HL-60/S4 (cell line): ENCODE data around the gene DMRT1.

Experiments used
- in situ Hi-C: fragments of 300-500 bp; cut with MboI; formaldehyde crosslinking; loops from 2 replicates; pipeline ENCODE4 v1.14.3; 2022; ENCODE audit warnings: low sequenced_read_pairs

Gene DMRT1

DNA sequence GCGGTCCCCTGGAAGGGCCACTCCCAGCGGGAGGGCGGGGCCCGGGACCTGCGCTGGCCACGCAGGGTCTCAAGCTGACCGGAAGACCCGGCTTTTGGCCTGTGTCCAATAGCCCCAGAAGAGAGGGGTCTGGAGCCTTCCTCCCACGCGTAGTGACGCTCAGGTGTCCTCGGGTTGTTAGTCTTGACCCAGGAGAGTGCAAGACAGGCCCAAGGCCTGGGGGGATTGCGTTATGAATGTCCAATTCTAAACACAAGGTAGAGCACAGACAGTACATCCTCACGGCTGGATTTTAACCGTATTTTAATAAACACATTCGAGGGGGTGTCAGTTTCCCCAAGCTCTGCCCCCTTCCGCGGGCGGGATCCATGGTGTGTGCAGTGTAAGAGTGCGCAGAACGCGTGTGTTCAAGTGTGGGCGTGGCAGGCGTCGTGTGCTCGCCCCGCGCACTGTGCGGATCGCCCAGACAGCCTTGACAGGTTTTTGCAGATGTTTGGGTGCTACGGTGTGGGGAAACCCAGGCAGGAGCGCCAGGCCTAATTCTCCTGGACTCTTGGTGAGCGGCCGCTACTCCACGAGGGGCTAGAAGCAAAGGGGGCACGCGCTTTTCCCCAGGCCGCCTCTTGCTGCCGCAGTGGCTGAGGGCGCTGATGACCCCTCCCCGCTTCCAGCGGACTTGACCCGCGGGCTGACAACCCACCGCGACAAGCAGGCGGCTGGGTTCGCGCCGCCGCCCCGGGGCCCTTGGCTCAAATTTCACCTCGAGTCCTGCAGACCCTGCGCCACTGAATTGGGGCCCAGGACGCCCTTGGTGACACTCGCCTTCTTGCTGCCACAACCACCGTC, 128.9 kb downstream of the DMRT1 start:
- in situ Hi-C loops: no loop called here

- in situ Hi-C loops: no loop called here
Measured at GRCh38 chr9:971901-972500, 130.5 kb downstream of the DMRT1 start.

DNA sequence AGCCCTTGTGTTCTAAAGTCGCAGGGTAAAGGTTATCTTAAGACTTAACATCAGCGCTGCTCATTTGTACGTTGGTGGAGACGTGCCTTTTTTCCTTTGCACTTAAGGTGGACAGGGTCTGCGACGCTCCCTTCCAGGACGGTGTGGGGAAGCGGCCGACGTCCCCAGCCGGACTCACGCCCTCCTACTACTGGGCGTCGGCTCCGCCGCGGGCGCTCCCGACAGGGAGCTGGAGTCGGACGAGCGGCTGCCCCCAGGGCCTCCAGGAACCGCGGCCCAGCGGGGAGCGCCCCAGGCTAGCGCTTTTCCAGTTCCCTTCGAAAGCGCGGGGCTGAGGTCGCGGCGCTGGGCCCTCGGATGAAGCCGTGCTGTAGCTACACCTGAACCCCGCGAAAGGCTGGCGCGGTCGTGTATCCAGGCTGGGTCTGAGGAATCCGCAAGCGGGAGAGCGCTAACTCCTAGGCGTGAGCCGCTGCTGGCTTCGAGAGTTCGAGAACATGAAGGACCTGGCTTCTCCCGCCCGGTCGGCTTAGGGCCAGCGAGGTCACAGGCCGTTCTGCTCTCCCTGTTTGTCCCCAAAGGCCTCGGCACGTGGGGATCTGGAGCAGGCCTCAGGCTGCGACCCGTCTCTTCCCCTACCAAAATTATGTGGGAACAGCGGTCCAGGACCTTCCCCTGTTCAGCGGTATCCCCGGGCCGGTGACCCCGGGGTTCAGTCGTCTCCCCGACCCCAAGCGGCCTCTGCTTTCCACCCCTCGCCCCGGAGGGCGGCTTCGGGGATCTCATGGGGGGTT, 131.2 kb downstream of the DMRT1 start:
- in situ Hi-C loops: no loop called here

GRCh38 chr9:973295-973834, 131.9 kb downstream of the DMRT1 start:
- in situ Hi-C loops: no loop called here

DNA sequence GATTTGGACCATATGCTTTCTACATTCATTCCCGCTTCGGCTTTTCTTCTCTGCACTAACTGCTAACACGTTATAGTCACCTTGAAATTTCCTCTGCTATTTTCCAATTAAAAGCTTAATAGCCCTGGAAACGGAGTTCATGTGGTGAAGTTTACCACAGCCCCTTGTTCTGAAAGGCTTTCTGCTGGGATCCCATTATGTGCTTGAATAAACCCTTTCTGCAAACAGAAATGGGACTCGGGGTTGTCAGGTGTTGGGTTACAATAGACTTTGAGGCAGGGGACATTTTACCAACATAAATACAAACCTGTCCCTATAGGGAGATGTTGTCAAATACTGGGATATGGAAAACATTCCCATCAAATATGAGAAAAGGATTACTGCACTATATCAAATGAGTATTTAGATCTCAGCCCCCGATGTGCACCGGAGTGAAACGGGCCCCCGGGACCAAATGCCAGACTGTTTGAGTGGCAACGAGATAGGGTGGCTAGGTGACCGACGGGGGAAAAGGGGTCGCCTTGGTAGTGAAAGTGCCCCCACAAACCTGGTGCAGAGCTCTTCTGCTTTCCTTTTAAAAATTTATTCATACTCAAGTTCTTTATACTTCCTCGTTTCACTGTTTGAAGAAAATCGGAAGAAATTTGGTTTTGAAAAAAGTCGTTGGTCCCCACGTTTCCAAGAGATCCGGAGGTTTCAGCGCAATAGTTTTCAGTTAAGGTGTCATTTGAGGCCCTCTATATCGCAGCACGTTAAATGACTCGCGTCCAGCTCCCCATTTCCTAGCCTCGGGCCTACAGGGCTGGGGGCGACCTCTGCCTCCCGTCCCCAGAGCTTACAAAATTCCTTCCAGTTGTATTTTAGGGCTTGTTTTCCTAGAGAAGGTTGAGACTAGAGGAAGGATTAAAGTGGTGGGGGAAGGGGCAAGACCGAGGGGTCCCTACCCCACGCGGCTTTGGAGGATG, 132.8 kb downstream of the DMRT1 start:
- in situ Hi-C loops: no loop called here

GRCh38 chr9:974996-975739, 133.7 kb downstream of the DMRT1 start:
- in situ Hi-C loops: no loop called here

DNA sequence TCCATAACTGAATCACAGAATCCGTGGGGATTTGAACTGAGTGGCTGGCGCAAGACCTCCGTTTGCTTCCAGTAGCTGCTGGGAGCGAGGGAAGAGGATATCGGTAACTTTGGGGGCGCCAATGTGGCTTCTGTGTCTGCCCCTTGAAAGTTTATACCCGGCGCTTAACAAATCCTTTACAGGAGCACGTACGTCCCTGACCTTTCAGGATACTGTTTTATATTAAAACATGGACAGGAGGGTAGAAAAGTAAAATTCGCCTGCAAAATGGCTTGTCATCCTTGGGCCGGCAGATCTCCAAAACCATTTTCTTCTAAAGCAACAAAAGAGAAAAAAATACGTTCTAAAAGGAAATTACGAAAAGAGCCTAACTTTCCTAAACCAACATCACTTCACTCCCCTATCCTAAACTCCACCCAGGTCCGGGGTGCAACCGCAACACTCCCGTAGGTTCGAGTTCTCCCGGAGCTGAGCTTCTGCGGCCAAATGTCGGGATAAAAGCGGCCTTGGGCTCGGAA, 134.3 kb downstream of the DMRT1 start:
- in situ Hi-C loops: no loop called here

DNA sequence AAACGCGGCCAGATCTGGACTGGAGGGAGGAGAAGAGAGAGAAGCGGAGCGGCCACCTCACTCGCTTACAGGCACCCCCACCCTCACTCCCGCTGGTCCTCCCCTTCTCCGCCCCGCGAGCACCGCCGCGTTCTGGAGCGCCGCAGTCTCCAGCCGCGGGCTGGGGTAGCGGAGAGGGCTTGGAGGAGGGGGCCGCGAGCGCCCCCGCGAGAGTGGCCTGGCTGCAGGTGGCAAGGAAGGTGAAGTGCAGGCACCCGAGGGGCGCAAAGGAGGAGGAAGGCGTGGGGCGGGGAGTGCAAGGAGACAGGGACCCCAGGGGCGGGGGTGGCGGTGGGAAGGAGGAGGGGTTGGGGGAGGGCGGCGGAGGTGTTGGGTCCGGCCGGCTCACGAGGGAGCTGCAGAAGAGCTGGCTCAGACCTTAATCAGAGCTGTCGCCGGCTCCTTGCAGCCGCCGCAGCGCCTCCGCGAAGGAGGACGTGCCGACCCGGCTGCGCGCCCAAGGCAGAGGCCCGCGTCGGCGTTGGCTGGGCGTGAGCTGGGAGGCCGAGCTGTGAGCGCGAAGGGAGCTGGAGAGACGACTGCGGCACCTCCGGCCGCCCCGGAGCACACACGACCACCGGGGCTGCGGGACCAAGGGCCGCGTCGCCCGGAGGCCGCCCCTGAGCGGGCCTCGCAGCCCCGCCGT, 134.9 kb downstream of the DMRT1 start, which contains the start of gene DMRT3:
DMRT3 (plus strand) TSS at position 398 of the 685 bp plus-strand sequence. CDS start 347 bp downstream, outside the sequence.
- in situ Hi-C loops: no loop called here

DNA sequence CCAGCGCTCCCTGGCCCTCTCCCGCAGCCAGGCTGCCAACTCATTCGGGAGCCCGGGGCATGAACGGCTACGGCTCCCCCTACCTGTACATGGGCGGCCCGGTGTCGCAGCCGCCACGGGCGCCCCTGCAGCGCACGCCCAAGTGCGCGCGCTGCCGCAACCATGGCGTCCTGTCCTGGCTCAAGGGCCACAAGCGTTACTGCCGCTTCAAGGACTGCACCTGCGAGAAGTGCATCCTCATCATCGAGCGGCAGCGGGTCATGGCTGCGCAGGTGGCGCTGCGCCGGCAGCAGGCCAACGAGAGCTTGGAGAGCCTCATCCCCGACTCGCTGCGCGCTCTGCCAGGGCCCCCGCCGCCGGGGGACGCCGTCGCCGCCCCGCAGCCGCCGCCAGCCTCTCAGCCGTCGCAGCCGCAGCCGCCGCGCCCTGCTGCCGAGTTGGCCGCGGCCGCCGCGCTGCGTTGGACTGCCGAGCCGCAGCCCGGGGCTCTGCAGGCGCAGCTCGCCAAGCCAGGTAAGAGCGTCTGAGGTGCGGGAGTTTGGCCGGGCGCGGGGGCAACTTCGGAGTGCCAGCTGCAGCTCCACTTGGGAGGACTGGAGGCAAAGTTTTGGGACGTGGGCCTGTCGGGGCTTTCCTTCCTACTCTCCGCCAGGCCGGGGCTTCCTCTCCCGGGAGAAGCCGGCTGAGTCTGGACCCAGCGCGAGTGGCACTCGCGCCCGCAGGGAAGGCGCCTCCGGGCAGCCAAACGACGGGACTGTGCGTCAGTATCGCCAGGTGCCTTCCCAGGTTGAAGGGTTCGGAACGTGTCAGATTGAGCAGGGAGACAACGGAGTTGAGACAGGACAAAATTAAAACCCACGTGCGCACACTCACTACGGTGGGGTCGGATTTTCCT, 135.7 kb downstream of the DMRT1 start:
- in situ Hi-C loops: no loop called here

- in situ Hi-C loops: no loop called here
Measured at GRCh38 chr9:977838-978830, 136.6 kb downstream of the DMRT1 start.

DNA sequence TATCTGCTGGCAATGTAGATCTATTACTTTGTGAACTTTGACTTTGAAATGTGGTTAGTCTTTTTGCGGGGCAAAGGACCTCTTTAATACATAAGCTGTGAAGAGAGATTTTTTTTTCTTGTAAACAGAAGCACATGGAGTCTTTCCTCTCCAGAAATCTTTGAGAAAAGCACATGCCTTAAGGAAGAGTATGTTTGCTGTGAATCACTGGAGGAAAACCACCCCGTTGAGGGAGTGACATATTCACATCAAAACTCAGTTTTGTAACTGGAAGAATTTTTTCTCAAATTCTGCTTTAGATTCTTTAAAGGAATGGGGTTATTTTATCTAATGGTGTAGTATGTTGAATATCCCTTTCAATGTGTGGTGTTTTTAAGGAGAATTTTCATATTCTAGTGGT, 138.5 kb downstream of the DMRT1 start:
- in situ Hi-C loops: no loop called here

DNA sequence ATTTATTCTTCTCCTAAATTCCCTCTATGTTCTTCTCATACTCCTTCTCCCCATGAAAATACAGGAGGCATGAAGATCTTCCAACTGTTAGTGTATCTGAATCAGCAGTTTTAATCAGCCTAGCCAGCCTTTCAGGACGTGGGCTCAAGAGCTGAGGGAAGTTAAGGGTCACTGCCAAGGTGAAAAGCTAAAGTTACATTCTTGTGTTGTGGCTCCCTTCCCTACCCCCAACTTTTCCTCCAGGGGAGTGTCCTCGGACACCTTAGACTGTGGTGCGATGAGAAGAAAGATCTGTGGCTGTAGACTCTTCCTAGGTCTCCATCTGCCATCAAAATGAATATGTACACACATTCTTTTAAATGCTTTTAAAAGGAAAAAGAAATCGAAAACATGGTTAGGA, 139.1 kb downstream of the DMRT1 start:
- in situ Hi-C loops: no loop called here

DNA sequence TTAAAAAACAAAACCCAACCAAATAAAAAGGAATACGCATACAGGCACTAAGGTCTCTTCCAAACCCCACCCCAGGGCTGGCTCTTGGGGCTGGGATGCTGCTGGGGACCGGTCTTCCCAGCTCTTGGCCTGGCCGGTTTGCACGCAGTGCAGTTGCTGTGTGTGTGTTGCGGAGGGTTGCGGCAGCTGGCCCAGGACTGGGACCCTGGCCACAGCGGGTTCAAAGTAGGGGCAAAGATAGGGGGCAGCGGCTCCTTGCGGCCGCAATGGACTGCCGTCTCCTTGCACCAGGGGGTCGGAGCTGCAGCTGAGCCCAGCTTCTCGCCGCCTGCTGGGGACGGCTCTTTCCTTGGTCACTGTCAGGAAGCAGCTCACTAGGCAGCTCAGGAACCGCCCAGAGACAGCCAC, 140.0 kb downstream of the DMRT1 start:
- in situ Hi-C loops: no loop called here

DNA sequence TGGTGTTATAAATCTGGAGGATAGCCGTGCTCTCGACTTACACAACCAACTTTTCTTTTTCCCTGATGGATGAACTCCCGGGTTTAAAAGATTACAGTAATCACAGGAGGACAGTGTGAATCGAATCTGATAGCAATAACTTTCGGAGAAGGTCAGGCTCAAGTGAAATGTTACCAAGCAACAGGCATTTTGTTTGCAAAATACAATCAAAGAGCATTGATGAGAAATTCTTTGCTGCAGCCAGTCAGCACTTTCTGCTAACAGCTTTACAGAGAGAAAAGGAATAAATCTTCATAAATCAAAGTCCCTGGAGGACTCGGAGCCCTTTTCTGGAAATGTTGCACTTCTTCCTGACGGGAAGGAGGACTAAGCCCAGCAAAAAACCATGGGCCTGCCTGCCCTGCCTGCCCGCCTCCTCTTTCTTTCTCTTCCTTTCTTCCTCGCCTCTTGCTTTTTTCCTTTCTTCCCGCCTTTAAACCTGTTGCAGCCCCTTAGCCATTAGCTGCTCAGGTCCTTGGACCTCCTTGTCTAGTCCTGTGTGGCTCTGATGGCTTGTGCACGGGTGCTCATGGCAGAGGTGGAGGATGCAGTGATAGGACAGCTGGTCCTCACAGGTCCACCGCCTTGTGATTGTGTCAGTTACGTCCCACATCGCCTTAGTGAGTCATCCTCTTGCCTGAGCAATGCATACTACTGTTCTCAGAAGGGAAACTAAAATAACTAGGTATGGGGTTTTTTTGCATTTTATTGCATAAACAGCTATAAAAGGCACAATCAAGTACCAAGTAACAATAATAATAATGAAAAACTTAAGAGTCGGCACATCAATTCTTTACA, 141.1 kb downstream of the DMRT1 start:
- in situ Hi-C loops: no loop called here

DNA sequence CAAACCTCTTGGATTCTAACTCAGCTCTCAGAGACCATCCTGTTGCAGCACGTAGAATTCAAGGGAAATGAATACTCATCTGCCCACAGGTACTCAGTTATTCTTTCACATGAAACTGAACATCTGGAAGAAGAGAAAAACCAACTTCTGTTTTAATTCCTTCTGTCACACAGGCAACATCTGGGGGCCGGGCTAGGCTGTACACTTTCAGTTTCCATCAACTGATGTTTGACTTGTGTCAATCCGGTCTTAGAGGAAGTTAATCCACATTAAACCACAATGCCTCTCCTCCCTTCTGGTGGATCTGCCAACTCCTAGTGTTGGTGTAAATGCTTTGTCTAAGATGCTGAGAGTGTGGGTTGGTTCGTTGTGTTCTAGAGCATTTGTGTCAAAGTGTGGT, 152.5 kb downstream of the DMRT1 start:
- in situ Hi-C loops: no loop called here

- in situ Hi-C loops: no loop called here
Measured at GRCh38 chr9:995192-995591, 153.7 kb downstream of the DMRT1 start.
